Inferior parietal cortex (tissue), 1 donor: Measurements from ENCODE around the gene BGN.

Source experiments
- DNase-seq: peaks from one replicate; pipeline ENCODE4 v3.0.0-alpha.2; 2016; ENCODE audit errors: extremely low spot score

The BGN gene

GRCh38 chrX:153482376-153483015, 12.3 kb upstream of the BGN start:
- DNase-seq = no peak

GRCh38 chrX:153485396-153486080, 9.2 kb upstream of the BGN start:
- no peak for DNase-seq

GRCh38 chrX:153486171-153486570, 8.6 kb upstream of the BGN start:
- no peak for DNase-seq

DNA sequence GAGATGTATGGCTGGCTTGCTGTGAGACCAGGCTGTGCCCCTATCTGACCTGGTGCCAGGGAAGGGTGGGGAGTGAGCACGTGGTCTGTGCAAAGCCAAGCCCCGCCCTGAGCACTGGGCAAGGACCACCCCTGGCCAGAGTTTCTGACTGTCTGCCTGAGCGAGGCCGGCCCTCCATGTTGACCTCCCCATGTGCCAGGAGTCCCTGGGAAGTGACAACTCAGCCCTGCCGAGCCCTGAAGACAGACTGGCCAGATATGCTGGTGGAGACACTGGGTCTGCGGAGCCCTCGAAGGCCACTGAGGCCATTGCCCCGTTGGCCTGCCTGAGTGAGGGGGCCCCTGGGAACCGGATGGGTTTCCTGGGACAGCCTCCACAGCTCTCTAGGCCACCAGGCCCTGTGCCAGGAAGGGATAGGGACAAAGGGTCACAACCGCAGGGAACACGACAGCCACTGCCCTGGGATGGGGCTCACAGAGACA, 7.1 kb upstream of the BGN start:
- DNase-seq = no peak

DNA sequence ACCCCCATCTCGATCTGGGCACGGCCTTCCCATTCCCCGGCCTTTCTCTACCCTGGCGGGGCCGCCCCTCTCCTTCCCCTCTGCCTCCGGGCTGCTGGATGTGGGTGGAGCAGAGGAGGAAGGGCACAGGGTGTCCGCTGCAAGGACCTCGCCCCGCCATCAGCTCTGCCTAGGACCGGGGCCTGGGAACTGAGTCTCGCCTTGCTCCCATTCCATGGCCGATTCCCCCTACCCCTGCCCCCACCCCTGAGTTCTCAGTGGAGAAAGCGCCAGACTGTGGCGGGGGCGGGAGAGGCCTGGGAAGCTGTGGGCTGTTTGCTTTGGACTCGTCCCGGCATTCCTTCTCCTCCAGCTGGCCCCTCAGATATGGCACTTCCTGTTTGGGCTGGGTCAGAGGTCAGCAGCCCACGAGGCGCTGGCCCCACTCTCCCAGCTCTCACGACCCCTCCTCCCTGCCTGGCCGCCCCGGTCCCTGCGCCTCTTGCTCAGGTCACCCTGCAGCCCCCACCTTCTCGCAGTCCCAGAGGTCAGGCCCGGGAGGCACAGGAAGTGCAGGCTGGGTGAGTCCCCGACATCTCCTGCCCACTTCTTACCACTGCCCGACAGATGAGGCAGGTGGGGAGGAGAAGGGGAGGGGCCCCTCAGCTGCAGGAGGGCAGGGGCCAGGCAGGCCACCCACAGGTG, 6.4 kb upstream of the BGN start:
- DNase-seq = no peak

DNA sequence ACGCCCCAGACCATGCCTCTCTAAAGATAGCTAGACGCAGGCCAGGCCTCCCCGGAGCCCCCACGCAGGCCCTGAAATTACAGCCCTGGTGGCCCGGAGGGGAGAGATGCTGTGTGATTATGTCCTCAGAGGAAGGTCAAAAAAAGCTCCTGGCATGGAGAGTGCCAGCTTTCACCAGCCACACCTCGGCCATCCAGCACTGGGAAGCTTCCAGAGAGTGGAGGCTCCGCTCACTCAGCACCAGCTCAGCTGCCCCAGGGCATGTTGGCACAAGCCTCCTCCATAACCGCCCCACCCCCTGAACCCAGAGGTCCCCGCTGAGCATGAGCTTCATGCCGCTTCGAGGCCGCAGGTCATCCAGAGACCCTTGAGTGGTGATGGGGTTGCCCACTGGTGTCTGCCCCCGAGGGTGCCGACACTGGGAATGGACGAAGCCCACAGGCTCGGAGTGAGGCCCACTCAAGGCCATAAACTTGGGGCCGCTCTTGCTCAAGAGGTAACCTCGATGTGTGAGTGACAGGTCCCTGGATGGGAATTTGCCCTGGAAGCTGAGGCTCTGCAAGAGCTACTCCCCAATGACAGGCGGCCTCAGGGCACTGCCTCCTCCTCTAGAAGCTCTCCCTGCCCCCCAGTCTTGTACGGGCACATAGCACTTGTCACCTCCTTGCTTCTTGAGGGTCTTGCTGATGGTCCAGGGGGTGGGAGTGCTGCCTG, 4.4 kb upstream of the BGN start:
- no peak for DNase-seq

GRCh38 chrX:153491351-153491914, 3.3 kb upstream of the BGN start:
- DNase-seq = no peak

DNA sequence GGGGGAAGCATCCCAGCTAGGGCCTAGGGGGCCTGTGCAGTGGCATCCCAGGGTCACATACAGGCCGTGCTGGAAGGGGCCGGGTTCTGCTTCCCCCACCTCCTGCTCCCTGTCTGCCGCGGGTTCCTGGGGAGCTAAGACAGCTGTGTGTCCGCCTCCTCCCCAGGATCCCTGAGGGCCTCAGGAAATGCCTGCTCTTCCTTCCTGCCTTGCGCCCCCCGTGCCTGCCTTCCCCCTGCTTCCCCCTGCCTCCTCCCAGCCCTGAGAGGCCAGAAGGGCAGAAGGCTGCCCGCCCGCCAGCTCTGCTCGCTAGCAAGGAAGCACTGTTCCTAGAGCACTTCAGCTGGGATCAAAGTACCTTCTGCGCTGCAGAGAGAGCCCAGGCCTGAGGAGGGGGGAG, 2.9 kb upstream of the BGN start:
- no peak for DNase-seq

DNA sequence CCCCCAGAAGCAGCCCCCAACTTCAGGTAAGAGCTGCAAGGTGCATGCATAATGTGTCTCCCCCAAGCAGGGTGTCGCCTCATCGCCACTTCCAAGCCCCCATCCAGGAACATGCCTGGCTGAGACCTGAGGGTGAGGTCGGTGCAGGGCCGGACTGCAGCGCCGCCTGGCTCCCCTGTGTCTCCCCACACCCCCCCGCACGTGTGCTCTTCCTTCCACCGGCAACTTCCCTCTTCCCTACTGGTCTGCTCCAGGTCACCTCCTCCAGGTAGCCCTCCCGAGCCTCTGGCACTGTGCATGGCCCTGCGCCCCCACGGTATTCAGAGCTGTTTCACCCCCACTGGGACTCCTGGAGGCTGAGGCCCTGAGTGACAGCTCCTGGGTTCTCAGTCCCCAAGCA, 2.2 kb upstream of the BGN start:
- DNase-seq = no peak

- no peak for DNase-seq
These were observed 1.7 kb upstream of the BGN start for GRCh38 chrX:153493085-153493484.

GRCh38 chrX:153494061-153494460, 719 bp upstream of the BGN start:
- DNase-seq = no peak

DNA sequence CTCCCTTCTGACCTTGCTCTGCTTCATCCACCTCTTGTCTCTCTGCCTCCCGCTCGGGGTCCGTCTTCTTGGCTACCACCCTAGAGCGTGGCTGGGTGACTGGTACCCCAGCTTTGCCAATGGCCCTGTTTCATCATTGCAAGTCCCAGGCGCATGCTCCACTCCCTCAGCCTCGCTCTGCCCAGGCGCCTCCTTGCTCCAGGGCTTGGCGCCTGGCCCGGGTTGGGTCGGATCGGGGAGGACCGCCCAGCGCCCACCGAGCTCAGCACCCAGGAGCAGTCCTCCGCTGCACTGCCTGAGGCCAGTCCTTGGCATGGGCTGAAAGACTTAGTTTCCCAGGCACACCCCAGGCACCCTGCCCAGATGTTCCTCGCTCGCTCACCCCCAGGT, 577 bp downstream of the BGN start:
- DNase-seq = no peak

GRCh38 chrX:153495903-153496589, 1.3 kb downstream of the BGN start:
- no peak for DNase-seq

DNA sequence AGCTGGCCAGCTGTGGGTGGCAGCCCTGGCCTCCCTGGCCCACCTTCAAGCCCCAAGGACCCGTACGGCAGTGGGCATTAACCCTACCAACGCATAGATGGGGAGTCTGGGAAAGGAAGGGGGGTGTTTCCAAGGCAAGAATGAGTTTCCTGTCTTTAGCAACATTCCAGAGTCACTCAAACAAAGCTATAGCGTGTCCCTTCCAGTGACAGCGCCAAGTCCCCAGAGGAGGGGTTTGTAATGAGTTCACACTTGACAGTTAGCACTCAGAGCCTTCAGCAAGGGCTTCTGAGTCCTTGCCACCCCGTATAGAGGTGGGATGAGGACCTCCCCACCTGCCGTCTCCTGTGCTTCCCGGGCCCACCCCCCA, 1.8 kb downstream of the BGN start:
- no peak for DNase-seq

DNA sequence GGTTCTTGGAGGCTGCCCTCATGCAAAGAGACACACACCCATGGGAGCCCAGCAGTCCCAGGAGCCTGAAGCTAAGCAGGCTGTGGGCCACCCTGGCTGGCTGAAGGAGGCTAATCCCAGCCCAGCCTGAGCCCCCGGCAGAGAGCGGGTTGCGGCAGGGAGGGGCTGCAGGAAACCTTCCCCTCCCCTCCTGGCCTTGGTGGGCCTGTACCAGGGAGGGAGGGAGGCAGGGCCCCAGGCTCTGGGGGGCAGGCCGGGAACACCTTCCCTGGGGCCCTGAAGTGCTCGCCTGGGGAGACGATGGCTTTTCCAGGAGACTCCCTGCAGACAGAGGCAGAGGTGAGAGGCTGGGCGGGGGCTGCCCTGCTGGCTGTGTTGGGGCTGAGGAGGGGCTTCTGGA, 3.7 kb downstream of the BGN start:
- no peak for DNase-seq

DNA sequence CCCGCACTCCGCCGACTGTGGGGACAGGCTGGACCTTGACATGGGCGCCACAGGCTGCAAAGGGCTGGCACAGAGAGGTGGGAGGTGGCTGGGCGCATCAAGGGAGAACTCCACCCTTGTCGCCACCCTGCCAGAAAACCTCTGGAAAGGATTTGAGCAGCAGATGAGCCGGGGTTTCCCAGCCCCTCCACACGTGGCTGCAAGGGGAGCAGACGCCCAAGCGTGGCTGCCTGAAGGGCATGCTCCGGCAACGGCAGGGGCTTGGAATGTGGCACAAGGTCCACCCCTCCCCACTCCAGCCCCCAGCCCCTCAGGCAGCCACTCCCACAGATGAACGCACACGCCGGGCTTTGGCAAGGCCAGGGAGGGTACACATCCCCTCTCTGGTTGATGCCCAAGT, 4.6 kb downstream of the BGN start:
- no peak for DNase-seq

DNA sequence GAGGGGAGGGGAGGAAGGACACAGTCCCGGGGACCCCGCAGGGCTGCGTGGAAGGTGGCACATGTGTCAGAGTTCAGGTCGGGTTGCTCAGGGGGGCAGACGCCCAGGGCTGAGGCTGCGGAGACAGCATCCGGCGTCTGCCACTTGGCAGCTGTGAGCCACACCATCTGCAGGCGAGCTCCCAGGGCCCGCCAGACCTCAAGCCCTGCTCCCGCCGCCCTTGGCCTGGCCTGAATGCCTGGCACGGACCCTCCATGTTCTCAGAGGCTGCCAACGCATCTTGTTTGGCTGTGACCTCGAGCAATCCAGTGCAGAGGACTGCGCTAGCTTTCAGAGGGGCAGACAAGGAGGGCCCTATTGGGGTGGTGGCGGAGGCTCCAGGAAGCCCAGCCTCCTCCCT, 5.1 kb downstream of the BGN start:
- peak; percentile 31 for DNase-seq

DNA sequence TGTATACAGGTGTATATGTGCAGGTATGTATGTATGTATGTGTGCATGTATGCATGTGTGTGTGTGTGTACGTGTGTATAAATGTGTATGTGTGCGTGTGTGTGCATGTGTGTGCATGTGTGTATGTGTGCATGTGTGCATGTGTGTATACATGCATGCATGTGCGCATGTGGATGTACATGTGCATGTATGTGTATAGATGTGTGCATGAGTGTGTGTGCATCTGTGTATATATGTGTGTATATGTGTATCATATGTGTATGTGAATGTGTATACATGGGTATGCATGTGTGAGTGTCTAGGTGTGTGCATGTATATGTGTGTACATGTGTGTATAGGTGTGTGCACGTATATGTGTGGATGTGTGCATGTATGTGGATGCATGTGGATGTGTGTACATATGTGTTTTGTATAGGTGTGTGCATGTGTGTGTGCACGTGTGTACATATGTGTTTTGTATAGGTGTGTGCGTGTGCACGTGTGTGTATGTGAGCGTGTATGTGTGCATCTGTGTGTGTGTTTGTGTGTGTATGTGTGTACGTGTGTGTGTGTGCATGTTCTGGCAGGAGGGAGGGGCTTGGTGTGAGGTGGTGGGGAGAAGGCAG, 6.0 kb downstream of the BGN start:
- no peak for DNase-seq

- DNase-seq = no peak
These were observed 6.8 kb downstream of the BGN start for GRCh38 chrX:153501530-153501929.

DNA sequence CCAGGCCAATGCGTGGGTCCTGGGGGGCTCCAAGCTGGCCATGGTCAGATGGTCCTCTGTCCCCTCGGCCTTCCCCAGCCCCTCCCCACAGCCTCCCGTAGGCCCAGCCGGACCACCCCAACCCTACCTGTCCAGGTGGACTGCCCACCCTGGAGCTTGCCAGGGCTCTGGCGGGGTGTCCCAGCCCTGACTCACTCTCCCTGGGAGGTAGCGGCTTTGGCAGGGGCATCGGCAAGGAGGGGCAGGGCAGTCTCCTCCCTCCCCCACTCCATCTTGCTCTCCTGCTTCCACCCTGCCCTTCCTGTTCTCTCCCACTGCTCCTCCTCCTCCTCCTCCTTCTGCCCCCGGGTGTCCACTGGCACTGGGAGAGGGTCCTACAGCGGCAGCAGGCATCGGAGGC, 7.4 kb downstream of the BGN start:
- DNase-seq = no peak

- DNase-seq = no peak
These were observed 8.0 kb downstream of the BGN start for GRCh38 chrX:153502796-153503195.
